IPS DF 19.7 (cell line): ENCODE data around the gene DDX25.
"Not testable (repeated sequence)": the region's sequence is repeated elsewhere in the genome, so short reads cannot be mapped to it uniquely, and the experiment has no call there.

Experiments
- DNase-seq: peaks from one replicate; pipeline ENCODE4 v3.0.0-alpha.2; 2013; ENCODE audit warnings: low read depth, low spot score

Gene DDX25

DNA sequence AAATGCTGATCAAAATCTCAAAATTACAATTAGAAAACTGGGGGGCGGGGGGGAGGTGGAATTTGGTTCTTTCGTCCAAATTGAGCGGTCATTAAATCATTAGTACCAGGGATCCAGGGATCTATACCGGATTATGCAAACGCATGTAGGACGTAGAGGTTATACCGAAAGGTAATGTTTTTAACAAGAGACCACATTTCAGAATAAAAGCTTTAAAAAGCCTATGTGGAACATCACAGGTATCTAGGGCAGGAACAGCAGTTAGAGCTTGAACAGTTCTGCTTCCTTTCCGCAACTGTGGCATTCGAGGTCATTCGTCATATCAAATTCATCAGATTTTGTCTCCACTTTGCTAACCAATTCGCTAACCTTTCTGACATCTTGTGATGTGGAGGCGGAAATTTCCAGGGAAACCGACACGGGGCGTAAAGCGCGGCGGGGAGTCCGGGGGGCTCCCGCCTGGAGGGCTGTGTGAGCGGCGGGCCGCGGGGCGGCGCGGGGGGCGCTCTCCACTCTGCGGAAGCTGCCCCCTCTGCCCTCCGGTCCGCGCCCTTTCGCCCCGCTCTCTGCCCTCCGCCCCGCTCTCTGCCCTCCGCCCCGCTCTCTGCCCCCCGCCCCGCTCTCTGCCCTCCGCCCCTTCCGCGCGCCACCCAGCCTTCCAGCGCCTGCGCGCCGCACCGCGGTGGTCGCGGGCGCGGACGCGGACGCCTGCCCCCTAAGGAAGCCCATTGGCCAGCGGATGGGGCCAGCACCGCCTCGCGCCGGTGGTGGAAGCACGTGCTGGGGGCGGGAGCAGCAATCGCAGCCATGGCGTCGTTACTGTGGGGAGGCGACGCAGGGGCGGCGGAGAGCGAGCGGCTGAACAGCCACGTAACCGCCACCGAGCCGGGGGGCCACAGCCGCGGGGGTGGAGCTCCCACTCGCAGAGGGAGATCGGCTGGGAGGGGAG is at the start of gene DDX25:
Gene DDX25, plus strand, starts transcription at position 798 of the 949 bp plus-strand sequence. Its CDS starts 10 bp downstream, at position 808.
- DNase-seq, result peak; percentile 54

GRCh38 chr11:125857670-125858069 is 46.6 kb upstream of the DDX25 start:
- not testable (repeated sequence) for DNase-seq

DNA sequence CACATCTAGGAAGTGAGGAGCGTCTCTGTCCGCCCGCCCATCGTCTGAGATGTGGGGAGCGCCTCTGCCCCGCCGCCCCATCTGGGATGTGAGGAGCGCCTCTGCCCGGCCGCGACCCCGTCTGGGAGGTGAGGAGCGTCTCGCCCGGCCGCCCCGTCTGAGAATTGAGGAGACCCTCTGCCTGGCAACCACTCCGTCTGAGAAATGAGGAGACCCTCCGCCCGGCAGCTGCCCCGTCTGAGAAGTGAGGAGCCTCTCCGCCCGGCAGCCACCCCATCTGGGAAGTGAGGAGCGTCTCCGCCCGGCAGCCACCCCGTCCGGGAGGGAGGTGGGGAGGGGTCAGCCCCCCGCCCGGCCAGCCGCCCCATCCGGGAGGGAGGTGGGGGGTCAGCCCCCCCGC is 41.5 kb upstream of the DDX25 start:
- not testable (repeated sequence) for DNase-seq

GRCh38 chr11:125865354-125865753 is 39.0 kb upstream of the DDX25 start:
- DNase-seq, result not testable (repeated sequence)

DNA sequence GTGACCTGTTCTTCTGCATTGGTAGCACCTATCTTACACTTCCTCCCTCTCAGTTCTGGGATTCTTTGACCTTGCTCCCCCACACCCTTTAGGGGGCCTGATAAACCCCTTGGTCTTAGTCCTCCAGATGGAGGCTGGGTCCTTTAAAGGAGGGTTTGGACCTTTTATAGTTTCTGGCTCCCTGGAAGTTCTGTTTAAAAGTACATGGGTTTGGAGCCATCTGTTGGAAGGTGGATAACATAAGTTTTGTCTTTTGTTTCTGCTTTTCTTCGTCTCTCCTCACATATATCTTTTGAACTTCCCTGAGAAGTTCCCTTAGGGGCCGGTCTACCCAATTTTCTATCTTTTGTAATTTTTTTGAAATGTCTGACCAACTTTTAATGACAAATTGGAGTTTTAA is 34.8 kb upstream of the DDX25 start:
- no peak for DNase-seq

DNA sequence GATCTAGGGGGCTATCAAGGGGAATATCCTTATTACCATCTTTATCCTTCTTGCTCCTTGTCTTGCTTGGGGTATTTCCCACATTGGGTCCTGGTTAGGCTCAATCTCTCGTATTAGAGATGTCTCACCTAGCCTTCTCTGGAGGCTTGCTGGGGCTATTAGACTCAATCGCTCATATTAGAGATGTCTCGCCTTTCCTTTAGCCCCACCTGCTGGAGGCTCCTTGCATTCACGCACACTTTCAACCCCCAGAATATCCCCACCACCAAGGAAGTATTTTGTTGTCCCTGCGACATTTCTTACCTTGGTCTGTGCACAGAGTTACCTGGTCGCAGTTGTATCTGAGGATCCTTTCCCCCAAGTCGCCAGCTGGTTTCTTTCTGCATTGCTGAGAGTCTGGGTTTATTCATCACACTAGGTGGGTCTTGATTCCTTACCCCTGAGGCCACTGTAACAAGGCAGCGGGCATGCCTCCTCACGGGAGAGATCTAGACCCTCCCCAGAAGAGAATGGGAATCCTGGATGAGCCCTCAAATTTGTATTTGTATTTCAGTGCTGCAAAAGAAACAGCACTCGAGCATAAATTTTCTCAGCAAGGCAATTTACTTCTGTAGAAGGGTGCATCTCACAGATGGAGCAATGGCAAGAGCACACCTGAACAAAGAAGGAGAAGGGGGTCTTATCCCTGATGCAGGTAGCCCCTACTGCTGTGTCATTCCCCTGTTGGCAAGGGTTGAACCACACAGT is 32.7 kb upstream of the DDX25 start:
- no peak for DNase-seq

GRCh38 chr11:125872138-125872491 is 32.2 kb upstream of the DDX25 start:
- DNase-seq, result no peak

- DNase-seq, result no peak
Measured at GRCh38 chr11:125873881-125874555, 30.3 kb upstream of the DDX25 start.

DNA sequence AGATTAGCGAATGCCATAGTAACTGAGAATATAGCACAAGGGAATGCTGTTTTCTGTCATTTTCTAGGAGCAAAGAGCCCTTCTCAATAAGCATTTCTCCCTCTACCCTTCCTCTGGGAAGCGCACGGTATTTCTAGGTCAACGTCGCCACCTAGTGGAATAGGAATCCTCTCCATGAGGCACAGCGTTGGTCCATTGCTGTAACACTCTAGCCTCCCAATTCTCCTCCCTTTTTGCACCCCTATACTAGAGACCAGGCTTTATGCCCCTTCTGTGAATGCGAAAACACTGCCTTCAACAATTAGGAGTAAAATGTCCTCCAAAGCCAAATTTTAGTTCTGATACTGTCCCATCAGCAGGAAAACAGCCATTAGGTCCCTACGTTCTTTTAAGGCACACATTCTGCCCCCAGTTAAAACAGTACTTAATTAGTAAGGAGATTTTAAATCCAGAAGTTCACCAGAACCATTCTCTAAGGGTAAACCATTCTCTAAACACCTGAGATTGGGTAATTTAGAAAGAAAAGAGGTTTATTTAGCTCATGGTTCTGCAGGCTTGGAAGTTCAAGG is 29.7 kb upstream of the DDX25 start:
- no peak for DNase-seq

DNA sequence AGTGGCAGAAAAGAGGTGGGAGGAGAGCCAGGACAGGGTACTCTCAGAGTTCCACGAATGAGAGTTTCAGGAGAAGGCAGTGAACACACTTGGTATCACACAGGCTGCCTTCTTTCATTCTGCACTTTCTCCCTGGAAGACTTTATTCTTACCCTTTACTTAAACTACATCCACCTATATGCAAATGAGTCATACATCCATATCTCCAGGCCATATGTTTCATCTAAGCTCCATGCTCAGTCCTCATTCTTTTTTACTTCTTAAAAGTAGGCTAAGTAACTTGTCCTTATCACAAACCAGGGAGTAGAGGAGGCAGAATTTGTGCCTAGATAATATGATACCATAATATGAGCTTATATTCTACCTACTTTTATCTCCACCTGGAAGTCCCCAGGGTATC is 23.0 kb upstream of the DDX25 start:
- DNase-seq, result no peak

DNA sequence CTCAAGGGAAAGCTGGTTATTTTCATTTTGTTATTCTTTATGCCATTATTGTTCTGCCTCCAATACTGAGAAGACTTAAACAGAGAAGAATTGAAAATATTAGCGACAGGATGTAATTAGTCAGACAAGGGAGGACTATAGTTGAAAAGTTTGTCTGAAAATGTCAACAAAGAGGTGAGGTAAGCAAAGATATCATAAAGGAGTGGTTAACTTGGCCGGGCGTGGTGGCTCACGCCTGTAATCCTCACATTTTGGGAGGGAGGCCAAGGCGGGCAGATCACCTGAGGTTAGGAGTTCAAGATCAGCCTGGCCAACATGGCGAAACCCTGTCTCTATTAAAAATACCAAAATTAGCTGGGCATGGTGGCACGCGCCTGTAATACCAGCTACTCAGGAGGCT is 20.9 kb upstream of the DDX25 start:
- no peak for DNase-seq

GRCh38 chr11:125886997-125887372 is 17.3 kb upstream of the DDX25 start:
- no peak for DNase-seq

DNA sequence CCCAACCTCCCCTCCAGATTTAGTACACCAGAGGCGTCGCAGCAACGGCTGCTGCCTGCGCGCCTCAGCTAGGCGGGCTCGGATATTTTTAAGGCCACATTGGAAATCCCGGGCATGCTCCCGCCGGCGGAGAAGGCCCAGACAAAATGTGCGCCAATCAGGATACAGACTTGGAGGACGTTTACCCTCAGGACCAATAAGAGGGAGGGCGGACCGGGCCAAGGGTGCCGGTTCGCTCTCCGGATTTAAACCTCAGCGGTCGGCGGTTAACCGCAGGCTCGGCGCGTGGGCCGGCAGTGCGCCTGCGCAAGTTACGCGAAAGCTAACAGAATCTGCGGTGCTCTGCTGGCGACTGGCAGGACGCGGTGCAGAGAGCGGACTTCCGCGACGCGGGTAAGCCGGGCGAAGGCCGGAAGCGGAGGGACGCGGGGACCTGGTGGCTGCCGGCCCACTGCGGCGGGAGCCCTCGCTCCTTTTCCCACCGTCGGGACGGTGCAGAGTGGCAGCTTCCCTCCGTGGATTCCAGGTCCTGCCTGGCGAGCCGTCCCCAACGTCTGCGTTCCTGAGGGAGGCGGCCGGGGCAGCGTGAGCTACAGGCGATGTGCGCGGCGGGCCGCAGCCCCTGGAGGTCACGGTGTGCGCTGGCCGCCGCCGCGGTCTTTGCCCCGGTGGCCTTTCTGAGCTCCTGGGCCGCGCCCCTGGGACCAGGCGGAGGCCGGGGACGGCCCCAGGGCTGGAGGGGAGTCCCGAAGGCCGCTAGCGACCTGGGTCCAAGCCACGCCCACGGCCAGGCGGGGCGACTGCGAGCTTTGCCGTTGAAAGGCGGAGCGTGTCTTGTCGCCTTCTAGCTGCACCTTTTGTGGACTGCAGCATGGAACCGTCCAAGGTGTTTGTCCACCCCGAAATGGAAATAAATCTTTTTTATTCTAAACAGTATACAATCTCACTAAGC is 16.7 kb upstream of the DDX25 start, which contains the start of gene HYLS1:
Gene HYLS1, plus strand, starts transcription at position 296 of the 952 bp plus-strand sequence. CDS start 11,701 bp downstream, outside the sequence.
- peak; percentile 90 for DNase-seq

- no peak for DNase-seq
Measured at GRCh38 chr11:125890447-125891100, 13.7 kb upstream of the DDX25 start.

- no peak for DNase-seq
Measured at GRCh38 chr11:125892071-125892470, 12.2 kb upstream of the DDX25 start.

DNA sequence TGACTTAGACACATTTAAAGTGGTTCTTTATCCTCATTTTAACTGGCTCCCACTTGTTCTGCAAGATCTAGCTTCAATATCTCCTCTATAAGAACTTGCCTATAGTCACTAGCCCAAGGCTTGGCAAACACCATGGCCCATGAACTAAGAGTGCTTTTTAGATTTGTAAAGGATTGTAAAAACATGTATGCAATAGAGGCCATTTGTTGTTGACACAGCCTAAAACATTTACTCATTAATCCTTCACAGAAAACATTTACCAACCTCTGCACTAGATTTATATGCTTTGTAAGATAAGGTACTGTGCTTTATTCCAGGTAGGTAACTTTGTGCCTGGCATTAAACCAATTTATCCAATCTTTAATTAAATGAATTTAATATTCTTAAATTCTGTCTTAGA is 11.3 kb upstream of the DDX25 start:
- DNase-seq, result no peak

GRCh38 chr11:125901872-125902271 is 2.4 kb upstream of the DDX25 start:
- DNase-seq, result no peak

- no peak for DNase-seq
Measured at GRCh38 chr11:125902277-125902926, 1.9 kb upstream of the DDX25 start.

DNA sequence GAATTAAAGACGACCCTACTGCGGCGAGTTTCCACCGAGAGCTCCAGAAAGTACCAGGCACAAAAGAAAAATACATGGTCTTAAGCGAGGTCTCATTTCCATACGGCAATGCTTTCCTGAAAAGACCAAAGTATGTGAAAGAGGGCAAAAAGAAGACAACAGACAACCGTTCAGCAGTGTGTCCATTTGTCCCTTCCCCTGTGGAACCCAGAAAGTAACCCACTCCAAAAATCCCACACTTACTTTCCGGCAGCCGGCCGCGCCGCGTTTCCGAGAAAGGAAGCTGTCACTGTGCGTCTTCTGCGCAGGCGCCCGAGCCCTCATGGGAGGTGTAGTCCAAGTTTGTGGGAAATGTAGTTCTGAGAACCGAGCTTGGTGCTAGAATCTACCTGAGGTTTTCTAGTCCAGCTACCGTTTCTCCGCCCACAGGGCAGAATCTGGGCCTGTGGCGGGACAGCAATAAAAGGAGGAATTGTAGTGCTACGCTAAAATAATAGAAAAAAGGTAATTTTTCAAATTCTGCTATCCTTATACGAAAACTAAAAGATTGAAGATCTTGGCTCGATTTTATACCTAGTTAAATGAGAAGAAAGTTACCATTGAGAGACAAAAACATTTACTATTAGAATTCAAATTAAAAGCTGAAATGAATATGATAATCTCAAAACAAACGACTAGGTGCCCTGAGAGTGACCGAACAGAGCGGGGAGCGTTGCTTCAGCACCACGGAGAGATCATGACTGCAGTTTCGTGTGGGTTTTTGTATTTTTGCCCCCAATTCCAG is 1.2 kb upstream of the DDX25 start, which contains the start of gene PUS3:
Gene PUS3, minus strand, starts transcription at position 280 of the 784 bp plus-strand sequence. CDS start 6,922 bp downstream, outside the sequence.
- DNase-seq, result peak; percentile 80
